SK-N-SH (cell line): ENCODE measurements around the gene RHBG. TPM values are rescaled to one million over a fixed set of nuclear protein-coding genes. Genes with fewer than 3 reads are reported as not detected.

ENCODE experiments used
- CTCF ChIA-PET: fragments of 300-600, 350-600 bp; formaldehyde crosslinking; extraction: SDS; loops from one replicate; lab custom pipeline; 2021; lab: Yijun Ruan, JAX
- POLR2A ChIA-PET: fragments of 350-600 bp; sonication (Branson Sonifier 250); formaldehyde crosslinking; extraction: SDS; loops from one replicate; lab custom pipeline; 2020; ENCODE audit warnings: antibody characterized with exemption, inconsistent platforms; lab: Yijun Ruan, JAX
- DNase-seq: peaks from one replicate; pipeline ENCODE4 v3.0.0; 2012
- H2AFZ ChIP-seq: fragments of 200-600 bp; sonication (generic); 2 replicates; pipeline ENCODE4 v1.8.1; 2016; ENCODE audit warnings: antibody characterized with exemption, mild to moderate bottlenecking, low read depth
- H3F3A ChIP-seq: fragments of 200-600 bp; sonication (generic); replicated peaks from 2 replicates; pipeline ENCODE3; 2016; ENCODE audit warnings: antibody characterized with exemption, mild to moderate bottlenecking; ENCODE audit not compliant: insufficient read depth
- H3K27ac ChIP-seq, 2 experiments: fragments of 200-500 bp in 1 of 2; fragments of 200-600 bp in 1 of 2; sonication (Bioruptor generic) in 1 of 2; sonication (generic), shearing (Covaris generic) in 1 of 2; 2 replicates each; pipeline versions ENCODE4 v1.5.1 to v1.6.1; 2014 to 2016; ENCODE audit warnings: low read depth in 2 of 2, inconsistent platforms in 1 of 2, low read length in 1 of 2, mild to moderate bottlenecking in 1 of 2, mixed read lengths in 1 of 2
- H3K27me3 ChIP-seq: fragments of 200-600 bp; sonication (generic), shearing (Covaris generic); 2 replicates; pipeline ENCODE4 v1.6.1; 2016; ENCODE audit warnings: mixed run types; ENCODE audit not compliant: insufficient read depth
- H3K36me3 ChIP-seq, 2 experiments: fragments of 200-500 bp in 1 of 2; fragments of 200-600 bp in 1 of 2; sonication (Bioruptor generic) in 1 of 2; sonication (generic) in 1 of 2; replicated peaks in 1 of 2; 2 replicates each; pipeline versions ENCODE3 to v1.5.1; 2014 to 2016; ENCODE audit warnings: low read length in 1 of 2, mild to moderate bottlenecking in 1 of 2; ENCODE audit not compliant: insufficient read depth in 2 of 2, control insufficient read depth in 1 of 2
- H3K4me1 ChIP-seq, 2 experiments: fragments of 200-500 bp in 1 of 2; fragments of 200-600 bp in 1 of 2; sonication (Bioruptor generic) in 1 of 2; sonication (generic), shearing (Covaris generic) in 1 of 2; 2 replicates each; pipeline versions ENCODE4 v1.5.1 to v1.6.1; 2014 to 2016; ENCODE audit warnings: low read depth in 1 of 2, low read length in 1 of 2, mixed run types in 1 of 2; ENCODE audit not compliant: insufficient read depth in 2 of 2, control insufficient read depth in 1 of 2
- H3K4me2 ChIP-seq: fragments of 200-600 bp; sonication (generic), shearing (Covaris generic); 2 replicates; pipeline ENCODE4 v1.6.1; 2017; ENCODE audit warnings: mixed run types
- H3K4me3 ChIP-seq, 2 experiments: fragments of 200-500 bp in 1 of 2; fragments of 200-600 bp in 1 of 2; sonication (Bioruptor generic) in 1 of 2; sonication (generic), shearing (Covaris generic) in 1 of 2; 2 replicates each; pipeline versions ENCODE4 v1.5.1 to v1.8.1; 2014 to 2016; ENCODE audit warnings: low read depth in 2 of 2, inconsistent platforms in 1 of 2, low read length in 1 of 2, mild to moderate bottlenecking in 1 of 2, mixed read lengths in 1 of 2, moderate library complexity in 1 of 2
- H3K79me2 ChIP-seq: fragments of 200-600 bp; sonication (generic); 2 replicates; pipeline ENCODE4 v1.8.1; 2017; ENCODE audit warnings: mild to moderate bottlenecking; ENCODE audit not compliant: insufficient read depth
- H3K9ac ChIP-seq: fragments of 200-600 bp; sonication (generic); 2 replicates; pipeline ENCODE4 v1.6.1; 2017; ENCODE audit warnings: mixed run types
- H3K9me2 ChIP-seq: fragments of 200-600 bp; sonication (generic); 2 replicates; pipeline ENCODE4 v1.6.1; 2017; ENCODE audit warnings: mixed run types
- H3K9me3 ChIP-seq: fragments of 200-600 bp; sonication (generic); 2 replicates; pipeline ENCODE4 v1.6.1; 2017; ENCODE audit warnings: mixed run types, mild to moderate bottlenecking, moderate library complexity
- H4K20me1 ChIP-seq: fragments of 200-600 bp; sonication (generic); 2 replicates; pipeline ENCODE4 v1.6.1; 2017; ENCODE audit warnings: mild to moderate bottlenecking, mixed run types; ENCODE audit not compliant: insufficient read depth
- CHD2 ChIP-seq: fragments of 150-350 bp; IDR thresholded peaks from 2 replicates; pipeline ENCODE4 v1.6.1; 2018; ENCODE audit warnings: low read length; ENCODE audit not compliant: partially characterized antibody
- ELF1 ChIP-seq: IDR thresholded peaks from 2 replicates; pipeline ENCODE4 v1.4.0; 2012
- EP300 ChIP-seq, 2 experiments: IDR thresholded peaks; 2 replicates each; pipeline versions ENCODE4 v1.4.0 to v1.6.1; 2012; ENCODE audit warnings: borderline replicate concordance in 1 of 2, low read depth in 1 of 2, low read length in 1 of 2
- EZH2phosphoT487 ChIP-seq: fragments of 200-600 bp; sonication (generic); IDR thresholded peaks from 2 replicates; pipeline ENCODE4 v1.6.1; 2017; ENCODE audit warnings: low read depth, mixed run types, mild to moderate bottlenecking, antibody characterized with exemption, moderate library complexity, borderline replicate concordance
- FOSL2 ChIP-seq: IDR thresholded peaks from 2 replicates; pipeline ENCODE4 v1.4.0; 2012; ENCODE audit warnings: low read depth, mild to moderate bottlenecking, moderate library complexity, borderline replicate concordance
- FOXJ3 ChIP-seq: sonication (generic); formaldehyde crosslinking; IDR thresholded peaks from 2 replicates; pipeline ENCODE4 v1.5.1; 2020; ENCODE audit warnings: mild to moderate bottlenecking, missing genetic modification reagents
- GABPA ChIP-seq: IDR thresholded peaks from 2 replicates; pipeline ENCODE4 v1.4.0; 2012; ENCODE audit warnings: low read depth, mild to moderate bottlenecking
- GATA2 ChIP-seq: sonication (generic); formaldehyde crosslinking; IDR thresholded peaks from 2 replicates; pipeline ENCODE4 v1.5.0; 2020; ENCODE audit warnings: mild to moderate bottlenecking, missing genetic modification reagents
- JUND ChIP-seq: IDR thresholded peaks from 2 replicates; pipeline ENCODE4 v1.4.0; 2012
- MEF2A ChIP-seq: IDR thresholded peaks from 2 replicates; pipeline ENCODE4 v1.4.0; 2012; ENCODE audit warnings: low read depth, borderline replicate concordance
- NRF1 ChIP-seq: IDR thresholded peaks from 2 replicates; pipeline ENCODE4 v1.6.1; 2012; ENCODE audit warnings: low read depth, mild to moderate bottlenecking, low read length
- RCOR1 ChIP-seq: fragments of 150-350 bp; IDR thresholded peaks from 2 replicates; pipeline ENCODE4 v1.6.1; 2017; ENCODE audit warnings: antibody characterized with exemption, low read length
- RFX5 ChIP-seq: IDR thresholded peaks from 2 replicates; pipeline ENCODE4 v1.6.1; 2012; ENCODE audit warnings: mild to moderate bottlenecking, improper control_type of control experiment, low read length
- SMC3 ChIP-seq: IDR thresholded peaks from 2 replicates; pipeline ENCODE4 v1.6.1; 2012; ENCODE audit warnings: low read depth, low read length, improper control_type of control experiment
- YY1 ChIP-seq: IDR thresholded peaks from 2 replicates; pipeline ENCODE4 v1.4.0; 2012; ENCODE audit warnings: low read depth, mild to moderate bottlenecking
- WGBS: methylation state at CpG from one replicate; pipeline ENCODE4 v1.1.6; 2017; ENCODE audit warnings: low lambda C conversion rate; 5-methylcytosine and 5-hydroxymethylcytosine counted together
- polyA plus RNA-seq, 3 experiments: library from polyadenylated mRNA; depleted of rRNA; stranded (reverse); fragments of >200 nt; gene quantifications; 2 replicates each; pipeline ENCODE4 v1.2.3, GENCODE V29; 2012
- TF ChIP-seq, protein P1 (sequence below): IDR thresholded peaks from 2 replicates; pipeline ENCODE4; 2012
- TF ChIP-seq, protein P2 (sequence below): IDR thresholded peaks from 2 replicates; pipeline ENCODE4 v1.4.0; 2012; ENCODE audit warnings: low read depth

The RHBG gene
- polyA plus RNA-seq, 1 of the 3 experiments (the other 2 are of a cell fraction) = 0.18 TPM

DNA sequence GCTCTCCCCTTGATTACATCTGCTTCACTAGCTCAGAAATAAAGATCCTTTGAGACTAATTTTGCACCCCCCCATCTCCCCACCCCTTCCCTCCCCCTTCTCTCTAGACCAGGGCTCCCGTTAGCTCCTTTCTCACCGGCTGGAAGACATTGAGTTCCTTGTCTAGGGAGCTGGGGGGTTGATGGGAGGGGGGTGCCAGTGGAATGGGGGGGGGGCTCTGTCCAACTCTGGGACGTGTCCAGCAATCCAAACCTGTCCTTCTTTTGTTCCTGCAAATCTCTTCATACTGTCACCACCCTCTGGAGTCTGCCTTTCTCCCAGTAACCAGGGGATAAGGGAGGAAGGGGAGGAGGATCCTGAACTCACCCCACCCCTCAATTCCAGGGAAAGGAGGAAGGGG, 61.9 kb downstream of the RHBG start:
- H3K36me3 ChIP-seq = no peaks in the 10 kb centered on the region
- peaks cover 80% of the 10 kb centered on the region for H3K27me3 ChIP-seq
- no peaks in the 10 kb centered on the region for H4K20me1 ChIP-seq
- H3K4me3 ChIP-seq = no peak overlapping the region
- POLR2A ChIA-PET = no interaction called here
- no peak for DNase-seq
- H3K4me1 ChIP-seq = no peaks in the 10 kb centered on the region; a peak in 1 of 4 replicates
- 57% methylated on average over 3 of the region's 3 CpGs for WGBS
- no peak overlapping the region for H3K27ac ChIP-seq
- no peak overlapping the region for H2AFZ ChIP-seq
- no peaks in the 10 kb centered on the region for H3F3A ChIP-seq
- H3K9me2 ChIP-seq = no peaks in the 10 kb centered on the region
- CTCF ChIA-PET = interaction anchor here (1.0 to 29.5 kb wide), 4 partner anchors 11 to 50 kb away, joined by 3 to 412 read pairs (median 30); no protein-coding TSS in a partner anchor
- H3K9ac ChIP-seq = no peak overlapping the region
- no peak overlapping the region for H3K4me2 ChIP-seq
- no peaks in the 10 kb centered on the region for H3K9me3 ChIP-seq
- TF ChIP-seq EZH2phosphoT487 (no peak), JUND (no peak), FOXJ3 (CRISPR knock-in tag) (no peak), NRF1 (no peak), FOSL2 (no peak), SMC3 (no peak), GATA2 (CRISPR knock-in tag) (no peak), RFX5 (no peak), ELF1 (no peak), EP300 (IDR thresholded peaks at IDR 0.05; ENCODE audit: borderline replicate concordance in 1 of 2, low read depth in 1 of 2, low read length in 1 of 2) (no peak), RCOR1 (no peak)
- TF ChIP-seq, protein P1, sequence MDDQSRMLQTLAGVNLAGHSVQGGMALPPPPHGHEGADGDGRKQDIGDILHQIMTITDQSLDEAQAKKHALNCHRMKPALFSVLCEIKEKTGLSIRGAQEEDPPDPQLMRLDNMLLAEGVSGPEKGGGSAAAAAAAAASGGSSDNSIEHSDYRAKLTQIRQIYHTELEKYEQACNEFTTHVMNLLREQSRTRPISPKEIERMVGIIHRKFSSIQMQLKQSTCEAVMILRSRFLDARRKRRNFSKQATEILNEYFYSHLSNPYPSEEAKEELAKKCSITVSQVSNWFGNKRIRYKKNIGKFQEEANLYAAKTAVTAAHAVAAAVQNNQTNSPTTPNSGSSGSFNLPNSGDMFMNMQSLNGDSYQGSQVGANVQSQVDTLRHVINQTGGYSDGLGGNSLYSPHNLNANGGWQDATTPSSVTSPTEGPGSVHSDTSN = no peak
- TF ChIP-seq, protein P2, sequence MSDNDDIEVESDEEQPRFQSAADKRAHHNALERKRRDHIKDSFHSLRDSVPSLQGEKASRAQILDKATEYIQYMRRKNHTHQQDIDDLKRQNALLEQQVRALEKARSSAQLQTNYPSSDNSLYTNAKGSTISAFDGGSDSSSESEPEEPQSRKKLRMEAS = no peak
- no peaks in the 10 kb centered on the region for H3K79me2 ChIP-seq

DNA sequence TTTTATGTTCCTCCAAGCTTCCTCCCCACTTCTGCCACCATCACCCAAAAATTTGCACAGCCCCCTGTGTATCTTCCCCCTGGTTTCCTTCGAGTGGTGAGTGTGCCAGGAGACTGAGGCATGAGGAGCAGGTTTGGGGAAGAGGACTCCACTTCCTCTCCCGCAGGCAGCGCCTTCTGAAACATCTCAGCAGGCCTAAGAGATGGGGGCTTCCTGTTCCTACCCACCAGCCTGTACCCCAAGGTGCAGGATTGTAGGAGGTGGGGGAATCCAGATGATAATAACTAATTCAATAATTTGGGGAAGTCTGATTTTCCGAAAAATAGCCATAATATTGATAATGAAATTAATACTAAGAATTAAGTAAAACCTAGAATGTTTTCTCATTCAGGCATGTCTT, 62.4 kb downstream of the RHBG start:
- no peak for DNase-seq
- H2AFZ ChIP-seq = no peak overlapping the region
- H3K4me2 ChIP-seq = no peak overlapping the region
- ChIA-PET POLR2A (no interaction called here), CTCF (interaction anchor here (0.8 to 29.5 kb wide), 8 partner anchors 12 to 258 kb away, joined by 3 to 412 read pairs (median 10); no protein-coding TSS in a partner anchor)
- H3K79me2 ChIP-seq = no peaks in the 10 kb centered on the region
- no peak overlapping the region for H3K27ac ChIP-seq
- no peak for TF ChIP-seq MEF2A
- no peak for TF ChIP-seq CHD2
- no peak for TF ChIP-seq YY1
- TF ChIP-seq GATA2 (CRISPR knock-in tag) = no peak
- TF ChIP-seq FOSL2 = no peak
- no peak for TF ChIP-seq GABPA
- WGBS = 65% methylated on average over 4 of the region's 4 CpGs
- no peaks in the 10 kb centered on the region for H3K9me2 ChIP-seq
- no peaks in the 10 kb centered on the region for H4K20me1 ChIP-seq
- H3K9ac ChIP-seq = no peak overlapping the region
- H3K4me1 ChIP-seq = no peaks in the 10 kb centered on the region; a peak in 1 of 4 replicates
- H3K27me3 ChIP-seq = peaks cover 78% of the 10 kb centered on the region
- no peak overlapping the region for H3K4me3 ChIP-seq
- H3F3A ChIP-seq = no peaks in the 10 kb centered on the region
- no peaks in the 10 kb centered on the region for H3K36me3 ChIP-seq
- no peaks in the 10 kb centered on the region for H3K9me3 ChIP-seq
